ENCODE measurements around the gene CCSER1. TPM values are rescaled to one million over a fixed set of nuclear protein-coding genes. Genes with fewer than 3 reads are reported as not detected.
A peak's percentile ranks its signal among the peaks of the same experiment; 100 is the strongest.
"Not testable (repeated sequence)": the region's sequence is repeated elsewhere in the genome, so short reads cannot be mapped to it uniquely, and the experiment has no call there.

CCSER1 gene
- total RNA-seq, 1 experiment from 2014 or later = 10.1 TPM

DNA sequence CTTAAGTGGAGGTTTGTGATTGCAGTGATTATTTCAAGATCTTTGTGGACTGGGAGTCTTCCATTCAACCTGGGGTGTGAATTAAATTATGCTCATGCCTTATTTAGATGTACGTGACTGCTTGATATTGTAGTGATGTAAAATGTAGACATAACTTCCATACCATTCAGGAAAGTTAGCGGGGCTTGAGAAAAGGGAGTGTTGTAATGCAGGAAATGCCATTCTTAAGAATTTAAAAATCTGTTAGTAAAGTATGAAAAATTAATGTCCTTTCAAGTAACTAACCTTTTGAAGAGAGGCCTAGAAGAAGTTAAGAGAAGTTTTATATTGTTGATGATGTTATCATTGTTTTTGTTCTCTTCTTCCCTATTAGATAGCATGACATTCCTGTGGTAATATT is 318.2 kb downstream of the CCSER1 start:
- H3K4me1 ChIP-seq = no peaks in the 10 kb centered on the region
- H3K4me3 ChIP-seq = no peak overlapping the region
- no peaks in the 10 kb centered on the region for H3K9me3 ChIP-seq (replicated peaks)
- no peaks in the 10 kb centered on the region for H3K36me3 ChIP-seq
- H3K27ac ChIP-seq = no peak overlapping the region
- no peaks in the 10 kb centered on the region for H3K27me3 ChIP-seq
- no peak for DNase-seq

GRCh38 chr4:90449626-90450025 is 322.4 kb downstream of the CCSER1 start:
- Histone ChIP-seq H3K27ac (no peak overlapping the region), H3K27me3 (no peaks in the 10 kb centered on the region), H3K9me3 (replicated peaks) (no peaks in the 10 kb centered on the region), H3K4me3 (no peak overlapping the region), H3K4me1 (no peaks in the 10 kb centered on the region), H3K36me3 (no peaks in the 10 kb centered on the region)
- no peak for DNase-seq

GRCh38 chr4:90456891-90457290 is 329.7 kb downstream of the CCSER1 start:
- no peak overlapping the region for H3K27ac ChIP-seq
- H3K9me3 ChIP-seq (replicated peaks) = no peaks in the 10 kb centered on the region
- DNase-seq = no peak
- no peak overlapping the region for H3K4me3 ChIP-seq
- H3K4me1 ChIP-seq = no peaks in the 10 kb centered on the region
- no peaks in the 10 kb centered on the region for H3K27me3 ChIP-seq
- no peaks in the 10 kb centered on the region for H3K36me3 ChIP-seq

GRCh38 chr4:90457817-90458216 is 330.6 kb downstream of the CCSER1 start:
- Histone ChIP-seq H3K4me1 (no peaks in the 10 kb centered on the region), H3K4me3 (no peak overlapping the region), H3K27ac (no peak overlapping the region), H3K9me3 (replicated peaks) (no peaks in the 10 kb centered on the region), H3K27me3 (no peaks in the 10 kb centered on the region), H3K36me3 (no peaks in the 10 kb centered on the region)
- no peak for DNase-seq

- Histone ChIP-seq H3K4me3 (no peak overlapping the region), H3K27me3 (no peaks in the 10 kb centered on the region; the same call in 1 of the 2 replicates), H3K9me3 (replicated peaks) (no peaks in the 10 kb centered on the region), H3K27ac (no peak overlapping the region), H3K36me3 (no peaks in the 10 kb centered on the region), H3K4me1 (no peaks in the 10 kb centered on the region)
- DNase-seq = no peak
Measured at GRCh38 chr4:90458576-90458975, 331.4 kb downstream of the CCSER1 start.

DNA sequence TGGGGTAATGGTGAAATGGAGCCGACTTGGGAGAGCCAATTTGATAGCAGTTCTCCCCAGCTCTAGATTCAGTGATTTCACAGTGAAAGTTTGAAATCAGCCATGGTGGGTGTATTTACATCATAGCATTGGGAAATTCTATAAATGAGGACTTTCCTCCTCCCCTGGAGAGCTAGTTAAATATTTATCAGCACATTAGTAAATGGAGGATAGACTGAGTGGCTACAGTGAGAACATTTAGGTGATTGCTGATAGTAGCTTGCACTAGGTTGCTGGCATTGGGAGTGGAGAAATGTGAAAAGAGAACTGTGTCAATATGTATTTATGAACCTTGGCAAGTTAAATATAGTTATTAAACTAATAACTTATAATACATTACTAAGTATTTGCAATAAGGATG is 347.3 kb downstream of the CCSER1 start:
- H3K27ac ChIP-seq = no peak overlapping the region
- H3K4me3 ChIP-seq = no peak overlapping the region

GRCh38 chr4:90476019-90476418 is 348.8 kb downstream of the CCSER1 start:
- DNase-seq = no peak
- H3K27me3 ChIP-seq = no peaks in the 10 kb centered on the region
- no peak overlapping the region for H3K4me3 ChIP-seq
- H3K9me3 ChIP-seq (replicated peaks) = no peaks in the 10 kb centered on the region
- no peaks in the 10 kb centered on the region for H3K4me1 ChIP-seq
- no peak overlapping the region for H3K27ac ChIP-seq
- no peaks in the 10 kb centered on the region for H3K36me3 ChIP-seq

More for the DNA sequence above, 347.3 kb downstream of the CCSER1 start:
- DNase-seq = no peak
- Histone ChIP-seq H3K27me3 (no peaks in the 10 kb centered on the region), H3K36me3 (no peaks in the 10 kb centered on the region), H3K9me3 (replicated peaks) (no peaks in the 10 kb centered on the region), H3K4me1 (no peaks in the 10 kb centered on the region)

- no peak for DNase-seq
- no peaks in the 10 kb centered on the region for H3K36me3 ChIP-seq
- no peaks in the 10 kb centered on the region for H3K4me1 ChIP-seq
- no peak overlapping the region for H3K4me3 ChIP-seq
- H3K9me3 ChIP-seq (replicated peaks) = no peaks in the 10 kb centered on the region
- no peak overlapping the region for H3K27ac ChIP-seq
- H3K27me3 ChIP-seq = no peaks in the 10 kb centered on the region
Measured at GRCh38 chr4:90476586-90476985, 349.4 kb downstream of the CCSER1 start.

DNA sequence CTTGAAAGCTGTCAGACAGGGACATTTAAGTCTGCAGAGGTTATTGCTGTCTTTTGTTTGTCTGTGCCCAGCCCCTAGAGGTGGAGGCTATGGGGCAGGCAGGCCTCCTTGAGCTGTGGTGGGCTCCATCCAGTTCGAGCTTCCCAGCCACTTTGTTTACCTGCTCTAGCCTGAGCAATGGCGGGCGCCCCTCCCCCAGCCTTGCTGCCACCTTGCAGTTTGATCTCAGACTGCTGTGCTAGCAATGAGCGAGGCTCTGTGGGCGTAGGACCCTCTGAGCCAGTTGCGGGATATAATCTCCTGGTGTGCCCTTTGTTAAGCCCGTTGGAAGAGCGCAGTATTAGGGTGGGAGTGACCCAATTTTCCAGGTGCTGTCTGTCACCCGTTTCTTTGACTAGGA is 357.7 kb downstream of the CCSER1 start:
- H3K27me3 ChIP-seq; DNase-seq; H3K36me3 ChIP-seq; H3K9me3 ChIP-seq (replicated peaks); H3K4me1 ChIP-seq; H3K4me3 ChIP-seq; H3K27ac ChIP-seq: not testable (repeated sequence)

DNA sequence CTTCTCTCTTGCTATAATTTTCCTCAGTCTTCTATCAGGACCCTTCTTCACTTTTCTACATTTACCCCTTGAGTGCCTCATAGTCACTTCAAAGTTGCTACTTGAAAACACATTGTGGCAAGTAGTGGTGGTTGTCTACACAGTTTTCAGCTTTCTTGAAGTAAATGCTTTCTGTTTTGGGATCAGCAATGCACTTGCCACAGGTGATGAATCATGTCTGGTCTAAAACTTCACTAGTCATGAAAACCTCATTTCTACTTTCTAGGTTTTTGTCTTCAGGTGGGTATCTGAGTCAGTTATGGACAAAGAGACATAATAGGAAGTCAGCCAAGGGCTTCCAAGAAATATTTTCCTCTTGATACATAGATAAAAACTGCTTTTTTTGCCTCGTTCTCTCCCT is 359.2 kb downstream of the CCSER1 start:
- Histone ChIP-seq H3K27ac (no peak overlapping the region), H3K27me3 (no peaks in the 10 kb centered on the region), H3K36me3 (no peaks in the 10 kb centered on the region), H3K4me3 (no peak overlapping the region), H3K4me1 (no peaks in the 10 kb centered on the region), H3K9me3 (replicated peaks) (no peaks in the 10 kb centered on the region)
- DNase-seq = no peak

DNA sequence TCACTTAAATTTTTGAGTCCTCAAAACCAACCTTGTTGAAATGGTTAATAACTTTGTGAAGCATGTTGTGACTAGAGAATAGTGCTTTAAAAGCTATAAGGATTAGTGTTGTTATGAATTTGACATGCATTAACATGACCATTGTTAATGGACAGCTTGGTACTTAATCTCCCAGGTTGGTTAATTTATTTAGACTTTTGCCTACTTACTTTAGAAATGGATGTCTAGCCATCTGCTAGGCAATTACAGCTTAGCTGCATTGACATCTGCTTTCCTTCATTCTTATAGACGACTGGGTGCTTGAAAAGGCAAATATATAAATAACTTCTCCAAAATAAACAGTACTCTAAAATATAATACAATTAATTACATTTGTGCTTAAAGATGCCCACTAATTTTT is 368.0 kb downstream of the CCSER1 start:
- H3K4me3 ChIP-seq = no peak overlapping the region
- H3K27ac ChIP-seq = no peak overlapping the region
- no peaks in the 10 kb centered on the region for H3K36me3 ChIP-seq
- no peaks in the 10 kb centered on the region for H3K4me1 ChIP-seq
- no peaks in the 10 kb centered on the region for H3K27me3 ChIP-seq
- no peaks in the 10 kb centered on the region; the same call in 1 of the 2 replicates for H3K9me3 ChIP-seq (replicated peaks)
- no peak for DNase-seq

DNA sequence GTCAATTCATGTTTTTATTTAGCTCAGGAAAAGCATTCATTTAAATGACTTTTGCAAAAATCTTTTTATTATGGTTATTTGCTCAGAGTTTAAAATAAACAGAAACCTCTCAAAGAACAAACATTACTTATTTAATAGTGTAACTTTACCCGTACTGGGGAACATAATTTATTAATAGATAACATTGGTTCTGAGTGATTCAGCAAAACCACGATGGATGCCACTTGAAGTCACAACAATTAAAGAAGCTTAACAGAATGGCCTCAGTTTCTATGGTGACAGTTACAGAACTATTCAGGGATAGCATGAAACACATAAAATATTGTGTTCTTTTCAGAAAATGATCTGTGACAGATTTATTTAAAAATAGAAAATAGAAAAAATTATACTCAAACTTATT is 368.7 kb downstream of the CCSER1 start:
- H3K27ac ChIP-seq = no peak overlapping the region
- no peaks in the 10 kb centered on the region for H3K4me1 ChIP-seq
- no peaks in the 10 kb centered on the region for H3K36me3 ChIP-seq
- no peaks in the 10 kb centered on the region; the same call in 1 of the 2 replicates for H3K9me3 ChIP-seq (replicated peaks)
- no peaks in the 10 kb centered on the region for H3K27me3 ChIP-seq
- no peak for DNase-seq
- H3K4me3 ChIP-seq = no peak overlapping the region

GRCh38 chr4:90498175-90498574 is 371.0 kb downstream of the CCSER1 start:
- Histone ChIP-seq H3K4me1 (no peaks in the 10 kb centered on the region), H3K4me3 (no peak overlapping the region), H3K27me3 (no peaks in the 10 kb centered on the region), H3K9me3 (replicated peaks) (peaks cover 5% of the 10 kb centered on the region; the same call in 1 of the 2 replicates), H3K27ac (no peak overlapping the region), H3K36me3 (no peaks in the 10 kb centered on the region)
- DNase-seq = no peak

DNA sequence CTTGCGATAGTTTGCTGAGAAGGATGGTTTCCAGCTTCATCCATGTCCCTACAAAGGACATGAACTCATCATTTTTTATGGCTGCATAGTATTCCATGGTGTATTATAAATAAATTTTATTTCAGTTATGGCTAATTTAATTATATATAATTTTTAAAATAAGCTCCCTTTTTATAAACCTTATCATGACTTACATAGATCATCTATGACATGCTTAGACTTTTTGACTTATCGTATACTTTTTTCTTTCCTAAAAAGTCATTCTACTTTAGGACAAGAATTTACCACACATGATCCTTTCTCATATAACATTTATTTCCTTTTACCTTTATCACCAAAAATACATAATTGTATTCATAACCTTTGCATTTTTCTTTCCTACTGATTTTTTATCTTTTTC is 376.5 kb downstream of the CCSER1 start:
- Histone ChIP-seq H3K27ac (no peak overlapping the region), H3K9me3 (replicated peaks) (peaks cover 9% of the 10 kb centered on the region), H3K4me3 (no peak overlapping the region), H3K36me3 (no peaks in the 10 kb centered on the region), H3K27me3 (no peaks in the 10 kb centered on the region), H3K4me1 (no peaks in the 10 kb centered on the region)
- DNase-seq = peak in 1 of 2 experiments; percentile 28

DNA sequence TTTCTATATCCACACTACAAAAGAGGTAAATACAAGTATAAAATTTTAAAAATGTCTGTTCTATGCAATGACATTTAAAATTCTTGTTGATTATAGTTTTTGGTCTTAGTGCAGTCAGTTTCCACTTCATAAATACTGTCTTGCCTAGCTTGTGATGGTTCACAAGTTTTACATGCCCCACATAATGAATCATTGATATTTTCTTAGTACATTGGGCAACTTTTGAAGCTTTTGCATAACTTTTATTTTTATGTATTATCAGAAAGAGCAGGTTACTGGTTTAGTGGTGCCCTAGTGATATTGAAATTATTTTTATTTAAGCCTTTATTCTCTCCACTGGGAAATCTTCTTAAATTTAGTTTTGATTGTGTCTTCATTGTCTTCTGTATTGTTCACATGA is 388.0 kb downstream of the CCSER1 start:
- Histone ChIP-seq H3K4me3 (no peak overlapping the region), H3K27ac (no peak overlapping the region), H3K36me3 (no peaks in the 10 kb centered on the region; the same call in 1 of the 2 replicates), H3K27me3 (no peaks in the 10 kb centered on the region), H3K4me1 (no peaks in the 10 kb centered on the region), H3K9me3 (replicated peaks) (no peaks in the 10 kb centered on the region)
- DNase-seq = no peak

DNA sequence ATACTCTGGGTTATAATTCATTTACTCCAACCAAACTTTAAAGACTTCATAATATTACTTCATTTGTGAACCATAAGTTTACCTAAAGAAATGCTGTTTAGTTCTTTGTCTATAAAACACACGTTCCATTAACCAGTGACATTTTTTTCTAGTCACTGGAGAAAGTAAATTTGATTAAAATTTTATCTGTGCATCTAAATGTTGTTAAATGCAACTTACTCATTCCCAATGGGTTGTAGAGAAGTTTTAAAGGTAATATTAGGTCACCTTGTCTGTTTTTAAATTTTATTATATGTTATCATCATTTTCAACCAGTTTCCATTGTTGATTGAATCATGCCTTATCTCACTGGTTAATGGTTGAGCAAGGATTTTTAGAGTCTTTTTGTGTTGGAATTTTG is 401.4 kb downstream of the CCSER1 start:
- no peak overlapping the region for H3K4me3 ChIP-seq
- DNase-seq = no peak
- no peaks in the 10 kb centered on the region for H3K27me3 ChIP-seq
- H3K36me3 ChIP-seq = no peaks in the 10 kb centered on the region
- no peaks in the 10 kb centered on the region for H3K9me3 ChIP-seq (replicated peaks)
- H3K27ac ChIP-seq = no peak overlapping the region
- H3K4me1 ChIP-seq = peaks cover 5% of the 10 kb centered on the region; the same call in 1 of the 2 replicates

All from SJCRH30 (cell line).